ENCODE measurements around the gene PRR15.

PRR15 gene

GRCh38 chr7:29610086-29610485, 46.5 kb downstream of the PRR15 start:
- Histone ChIP-seq H3K4me2 (ENCODE audit: insufficient read depth, low read length, poor library complexity, severe bottlenecking) (no peak overlapping the region), H2BK5ac (ENCODE audit: low read length) (no peak overlapping the region), H3K14ac (ENCODE audit: low read length) (no peak overlapping the region), H3K27ac (replicated peaks; ENCODE audit: low read length) (no peak overlapping the region), H2BK12ac (ENCODE audit: low read length) (no peak overlapping the region), H3K23ac (ENCODE audit: low read depth, low read length, poor library complexity) (no peak overlapping the region), H2AK5ac (ENCODE audit: low read depth, low read length) (no peak overlapping the region), H2BK120ac (ENCODE audit: low read depth, low read length) (no peak overlapping the region), H2AFZ (ENCODE audit: low read length) (no peak overlapping the region), H4K91ac (ENCODE audit: low read depth, low read length, poor library complexity) (no peak overlapping the region), H3K9me3 (replicated peaks in 1 of 2; ENCODE audit: control insufficient read depth in 2 of 2, insufficient read depth in 1 of 2, low read depth in 1 of 2, low read length in 2 of 2) (peaks cover 0 to 8% of the 10 kb centered on the region in 2 donors), H4K8ac (ENCODE audit: low read depth, low read length) (no peak overlapping the region), H3K27me3 (ENCODE audit: control insufficient read depth in 3 of 3, insufficient read depth in 3 of 3, low read depth in 1 of 3, low read length in 3 of 3) (no peaks in the 10 kb centered on the region), H3K4me3 (ENCODE audit: low read length in 2 of 2) (no peak overlapping the region), H3K18ac (ENCODE audit: low read length) (no peak overlapping the region), H3K9ac (ENCODE audit: low read depth, low read length, poor library complexity) (no peak overlapping the region), H3K36me3 (replicated peaks in 1 of 2; ENCODE audit: control insufficient read depth in 2 of 2, insufficient read depth in 2 of 2, low read length in 2 of 2) (no peaks in the 10 kb centered on the region), H3K79me1 (ENCODE audit: low read depth, low read length) (no peaks in the 10 kb centered on the region), H3K4me1 (ENCODE audit: control insufficient read depth in 2 of 2, insufficient read depth in 1 of 2, low read depth in 1 of 2, low read length in 2 of 2) (peaks cover 4 to 6% of the 10 kb centered on the region in 2 donors), H3K4ac (ENCODE audit: low read length) (no peak overlapping the region), H2BK15ac (ENCODE audit: low read length) (no peak overlapping the region)
- no peak for DNase-seq (ENCODE audit: low spot score)
- WGBS, 2 donors (ENCODE audit: extremely low coverage in 2 of 2, insufficient read length in 2 of 2, insufficient replicate concordance in 1 of 2): no CpG with 5 or more reads among the region's 2 CpGs

- Histone ChIP-seq H3K79me1 (ENCODE audit: low read depth, low read length) (no peaks in the 10 kb centered on the region), H3K4ac (ENCODE audit: low read length) (no peak overlapping the region), H3K4me3 (ENCODE audit: low read length in 2 of 2) (no peak overlapping the region), H2BK12ac (ENCODE audit: low read length) (no peak overlapping the region), H3K23ac (ENCODE audit: low read depth, low read length, poor library complexity) (no peak overlapping the region), H3K4me1 (ENCODE audit: control insufficient read depth in 2 of 2, insufficient read depth in 1 of 2, low read depth in 1 of 2, low read length in 2 of 2) (peaks cover 0 to 2% of the 10 kb centered on the region in 2 donors), H3K14ac (ENCODE audit: low read length) (no peak overlapping the region), H3K27me3 (ENCODE audit: control insufficient read depth in 3 of 3, insufficient read depth in 3 of 3, low read depth in 1 of 3, low read length in 3 of 3) (no peaks in the 10 kb centered on the region), H4K8ac (ENCODE audit: low read depth, low read length) (no peak overlapping the region), H2BK15ac (ENCODE audit: low read length) (no peak overlapping the region), H3K4me2 (ENCODE audit: insufficient read depth, low read length, poor library complexity, severe bottlenecking) (no peak overlapping the region), H3K36me3 (replicated peaks in 1 of 2; ENCODE audit: control insufficient read depth in 2 of 2, insufficient read depth in 2 of 2, low read length in 2 of 2) (no peaks in the 10 kb centered on the region), H3K9me3 (replicated peaks in 1 of 2; ENCODE audit: control insufficient read depth in 2 of 2, insufficient read depth in 1 of 2, low read depth in 1 of 2, low read length in 2 of 2) (peaks cover 2 to 8% of the 10 kb centered on the region in 2 donors), H2AFZ (ENCODE audit: low read length) (no peak overlapping the region), H3K18ac (ENCODE audit: low read length) (no peak overlapping the region), H4K91ac (ENCODE audit: low read depth, low read length, poor library complexity) (no peak overlapping the region), H2AK5ac (ENCODE audit: low read depth, low read length) (no peak overlapping the region), H3K9ac (ENCODE audit: low read depth, low read length, poor library complexity) (no peak overlapping the region), H2BK5ac (ENCODE audit: low read length) (no peak overlapping the region), H2BK120ac (ENCODE audit: low read depth, low read length) (no peak overlapping the region), H3K27ac (replicated peaks; ENCODE audit: low read length) (no peak overlapping the region)
- no peak for DNase-seq (ENCODE audit: low spot score)
- 100% methylated on average over 1 of the region's 4 CpGs for WGBS, 2 donors (ENCODE audit: extremely low coverage in 2 of 2, insufficient read length in 2 of 2, insufficient replicate concordance in 1 of 2)
These were observed 48.4 kb downstream of the PRR15 start for GRCh38 chr7:29611941-29612544.

GRCh38 chr7:29612596-29612995, 49.0 kb downstream of the PRR15 start:
- H2BK12ac ChIP-seq (ENCODE audit: low read length): no peak overlapping the region
- no peak overlapping the region for H2AK5ac ChIP-seq (ENCODE audit: low read depth, low read length)
- no peak overlapping the region for H3K4me3 ChIP-seq (ENCODE audit: low read length in 2 of 2)
- no peaks in the 10 kb centered on the region for H3K36me3 ChIP-seq (replicated peaks in 1 of 2; ENCODE audit: control insufficient read depth in 2 of 2, insufficient read depth in 2 of 2, low read length in 2 of 2)
- no peak overlapping the region for H3K9ac ChIP-seq (ENCODE audit: low read depth, low read length, poor library complexity)
- H4K8ac ChIP-seq (ENCODE audit: low read depth, low read length): no peak overlapping the region
- no peak overlapping the region for H3K4ac ChIP-seq (ENCODE audit: low read length)
- H3K27me3 ChIP-seq (ENCODE audit: control insufficient read depth in 3 of 3, insufficient read depth in 3 of 3, low read depth in 1 of 3, low read length in 3 of 3): no peaks in the 10 kb centered on the region
- H3K9me3 ChIP-seq (replicated peaks in 1 of 2; ENCODE audit: control insufficient read depth in 2 of 2, insufficient read depth in 1 of 2, low read depth in 1 of 2, low read length in 2 of 2): peaks cover 2 to 8% of the 10 kb centered on the region in 2 donors
- H3K18ac ChIP-seq (ENCODE audit: low read length): no peak overlapping the region
- no peaks in the 10 kb centered on the region for H3K79me1 ChIP-seq (ENCODE audit: low read depth, low read length)
- H2BK15ac ChIP-seq (ENCODE audit: low read length): no peak overlapping the region
- no peak overlapping the region for H4K91ac ChIP-seq (ENCODE audit: low read depth, low read length, poor library complexity)
- no peak overlapping the region for H3K4me2 ChIP-seq (ENCODE audit: insufficient read depth, low read length, poor library complexity, severe bottlenecking)
- WGBS, 2 donors (ENCODE audit: extremely low coverage in 2 of 2, insufficient read length in 2 of 2, insufficient replicate concordance in 1 of 2): no CpG with 5 or more reads among the region's 2 CpGs
- H3K27ac ChIP-seq (replicated peaks; ENCODE audit: low read length): no peak overlapping the region
- H2BK5ac ChIP-seq (ENCODE audit: low read length): no peak overlapping the region
- no peak overlapping the region for H2BK120ac ChIP-seq (ENCODE audit: low read depth, low read length)
- H3K4me1 ChIP-seq (ENCODE audit: control insufficient read depth in 2 of 2, insufficient read depth in 1 of 2, low read depth in 1 of 2, low read length in 2 of 2): peaks cover 0 to 2% of the 10 kb centered on the region in 2 donors
- no peak for DNase-seq (ENCODE audit: low spot score)
- no peak overlapping the region for H3K23ac ChIP-seq (ENCODE audit: low read depth, low read length, poor library complexity)
- no peak overlapping the region for H2AFZ ChIP-seq (ENCODE audit: low read length)
- no peak overlapping the region for H3K14ac ChIP-seq (ENCODE audit: low read length)

- Histone ChIP-seq H3K14ac (ENCODE audit: low read length) (no peak overlapping the region), H3K18ac (ENCODE audit: low read length) (no peak overlapping the region), H3K4me3 (ENCODE audit: low read length in 2 of 2) (no peak overlapping the region), H2BK15ac (ENCODE audit: low read length) (no peak overlapping the region), H3K4ac (ENCODE audit: low read length) (no peak overlapping the region), H3K27me3 (ENCODE audit: control insufficient read depth in 3 of 3, insufficient read depth in 3 of 3, low read depth in 1 of 3, low read length in 3 of 3) (no peaks in the 10 kb centered on the region), H3K79me1 (ENCODE audit: low read depth, low read length) (no peaks in the 10 kb centered on the region), H3K27ac (replicated peaks; ENCODE audit: low read length) (no peak overlapping the region), H3K4me2 (ENCODE audit: insufficient read depth, low read length, poor library complexity, severe bottlenecking) (no peak overlapping the region), H2BK120ac (ENCODE audit: low read depth, low read length) (no peak overlapping the region), H2AFZ (ENCODE audit: low read length) (no peak overlapping the region), H4K91ac (ENCODE audit: low read depth, low read length, poor library complexity) (no peak overlapping the region), H2BK12ac (ENCODE audit: low read length) (no peak overlapping the region), H4K8ac (ENCODE audit: low read depth, low read length) (no peak overlapping the region), H2AK5ac (ENCODE audit: low read depth, low read length) (no peak overlapping the region), H2BK5ac (ENCODE audit: low read length) (no peak overlapping the region), H3K9me3 (replicated peaks in 1 of 2; ENCODE audit: control insufficient read depth in 2 of 2, insufficient read depth in 1 of 2, low read depth in 1 of 2, low read length in 2 of 2) (peaks cover 2 to 8% of the 10 kb centered on the region in 2 donors), H3K4me1 (ENCODE audit: control insufficient read depth in 2 of 2, insufficient read depth in 1 of 2, low read depth in 1 of 2, low read length in 2 of 2) (peaks cover 0 to 2% of the 10 kb centered on the region in 2 donors), H3K36me3 (replicated peaks in 1 of 2; ENCODE audit: control insufficient read depth in 2 of 2, insufficient read depth in 2 of 2, low read length in 2 of 2) (no peaks in the 10 kb centered on the region), H3K9ac (ENCODE audit: low read depth, low read length, poor library complexity) (no peak overlapping the region), H3K23ac (ENCODE audit: low read depth, low read length, poor library complexity) (no peak overlapping the region)
- no peak for DNase-seq (ENCODE audit: low spot score)
- no CpG with 5 or more reads among the region's 3 CpGs for WGBS, 2 donors (ENCODE audit: extremely low coverage in 2 of 2, insufficient read length in 2 of 2, insufficient replicate concordance in 1 of 2)
These were observed 49.5 kb downstream of the PRR15 start for GRCh38 chr7:29613100-29613499.
